GM23248 (cell line): ENCODE measurements around the gene SPA17. TPM values are rescaled to one million over a fixed set of nuclear protein-coding genes. Genes with fewer than 3 reads are reported as not detected.

ENCODE experiments used
- DNase-seq: peaks from one replicate; pipeline ENCODE4 v3.0.0-alpha.2; 2015
- H2AFZ ChIP-seq: fragments of 200-600 bp; sonication (generic); 2 replicates; pipeline ENCODE4 v1.6.1; 2016; ENCODE audit warnings: antibody characterized with exemption
- H3F3A ChIP-seq: fragments of 200-600 bp; sonication (generic); 2 replicates; pipeline ENCODE4 v1.6.1; 2016; ENCODE audit warnings: mild to moderate bottlenecking, antibody characterized with exemption, mixed run types; ENCODE audit not compliant: insufficient read depth
- H3K27ac ChIP-seq: fragments of 200-600 bp; sonication (generic); 2 replicates; pipeline ENCODE4 v1.5.1; 2016; ENCODE audit warnings: mild to moderate bottlenecking
- H3K27me3 ChIP-seq: fragments of 200-600 bp; sonication (generic); replicated peaks from 2 replicates; pipeline ENCODE4 v1.6.1; 2016; ENCODE audit warnings: mild to moderate bottlenecking; ENCODE audit not compliant: insufficient read depth
- H3K36me3 ChIP-seq: fragments of 200-600 bp; sonication (generic); 2 replicates; pipeline ENCODE4 v1.6.1; 2016; ENCODE audit warnings: low read depth, mild to moderate bottlenecking
- H3K4me1 ChIP-seq: fragments of 200-600 bp; sonication (generic); 2 replicates; pipeline ENCODE4 v1.6.1; 2016; ENCODE audit warnings: mild to moderate bottlenecking; ENCODE audit not compliant: insufficient read depth
- H3K4me2 ChIP-seq: fragments of 200-600 bp; sonication (generic); one replicate; pipeline ENCODE4 v1.6.1; 2016; ENCODE audit warnings: mild to moderate bottlenecking; ENCODE audit not compliant: unreplicated experiment
- H3K4me3 ChIP-seq: fragments of 200-600 bp; sonication (generic); 2 replicates; pipeline ENCODE4 v1.5.1; 2016; ENCODE audit warnings: mild to moderate bottlenecking
- H3K79me2 ChIP-seq: fragments of 200-600 bp; sonication (generic); 2 replicates; pipeline ENCODE4 v1.6.1; 2016; ENCODE audit warnings: mild to moderate bottlenecking; ENCODE audit not compliant: insufficient read depth
- H3K9ac ChIP-seq: fragments of 200-600 bp; sonication (generic); 2 replicates; pipeline ENCODE4 v1.6.1; 2016; ENCODE audit warnings: mild to moderate bottlenecking
- H3K9me2 ChIP-seq: fragments of 200-600 bp; sonication (generic); 2 replicates; pipeline ENCODE4 v1.6.1; 2016; ENCODE audit warnings: mixed run types, mild to moderate bottlenecking, moderate library complexity; ENCODE audit not compliant: insufficient read depth
- H3K9me3 ChIP-seq: fragments of 200-600 bp; sonication (generic); one replicate; pipeline ENCODE4 v1.6.1; 2017; ENCODE audit warnings: low read depth
- H4K20me1 ChIP-seq: fragments of 200-600 bp; sonication (generic); 2 replicates; pipeline ENCODE4 v1.6.0; 2016; ENCODE audit not compliant: insufficient read depth
- EZH2 ChIP-seq: fragments of 200-600 bp; sonication (generic); IDR thresholded peaks from 2 replicates; pipeline ENCODE4 v1.6.1; 2018; ENCODE audit warnings: antibody characterized with exemption, mild to moderate bottlenecking; ENCODE audit not compliant: insufficient read depth, poor library complexity, severe bottlenecking
- EZH2phosphoT487 ChIP-seq: fragments of 200-600 bp; sonication (generic); IDR thresholded peaks from 2 replicates; pipeline ENCODE4 v1.6.1; 2018; ENCODE audit warnings: antibody characterized with exemption, moderate library complexity, mild to moderate bottlenecking, low read depth; ENCODE audit not compliant: insufficient read depth
- WGBS, 2 experiments: methylation state at CpG; one replicate each; pipeline ENCODE4 v1.1.6; 2015 to 2017; ENCODE audit warnings: low lambda C conversion rate in 2 of 2, low coverage in 1 of 2; ENCODE audit errors: missing lambda C conversion rate in 2 of 2; 5-methylcytosine and 5-hydroxymethylcytosine counted together
- in situ Hi-C: fragments of 300-500 bp; cut with MboI; formaldehyde crosslinking; loops from 2 replicates; pipeline ENCODE4 v1.15.0; 2020
- polyA plus RNA-seq: library from polyadenylated mRNA; unstranded; fragments of >200 nt; fragmentation: Nextera tagmentation; extraction: Ambion mirVana; gene quantifications from 2 replicates; pipeline ENCODE4 v1.2.1, GENCODE V29; 2016
- total RNA-seq: library from RNA; depleted of rRNA; stranded (reverse); fragments of >200 nt; shearing (Covaris generic); gene quantifications from 2 replicates; pipeline ENCODE4 v1.2.3, GENCODE V29; 2014; rRNA removed

Gene SPA17
- total RNA-seq = 4.9 and 6.5 TPM in 2 replicates
- 12.4 and 14.0 TPM in 2 replicates for polyA plus RNA-seq

GRCh38 chr11:124673333-124674167 is at the start of gene SPA17, which contains the start of gene SIAE:
Gene SPA17 (plus strand): TSS chr11:124673904. CDS start chr11:124675265, 1,361 bp downstream.
Gene SIAE (minus strand): TSS chr11:124673739. CDS start chr11:124673708, 31 bp downstream.
- Histone ChIP-seq H2AFZ (peak within 1 kb of the TSS; percentile 93), H3K79me2 (no peaks in the 10 kb centered on the region), H3K36me3 (no peaks in the 10 kb centered on the region), H3K9me3 (no peaks in the 10 kb centered on the region), H3K9me2 (no peaks in the 10 kb centered on the region), H3K4me1 (peaks cover 18% of the 10 kb centered on the region), H3F3A (no peaks in the 10 kb centered on the region), H3K9ac (peak within 1 kb of the TSS; percentile 89), H3K4me3 (peak within 1 kb of the TSS; percentile 89), H3K27ac (peak within 1 kb of the TSS; percentile 69), H4K20me1 (no peaks in the 10 kb centered on the region), H3K27me3 (no peaks in the 10 kb centered on the region), H3K4me2 (peak within 1 kb of the TSS; percentile 93)
- peak; percentile 97 for DNase-seq
- TF ChIP-seq EZH2phosphoT487 = no peak
- no peak for TF ChIP-seq EZH2
- in situ Hi-C loops = loop anchor here (10.0 kb wide), 1 partner anchor 91 kb away; the partner anchor contains the start of gene ESAM
- WGBS, 2 experiments = 1 to 2% methylated on average over 50 to 58 of the region's 58 CpGs

GRCh38 chr11:124625504-124626168 is 48.1 kb upstream of the SPA17 start:
- TF ChIP-seq EZH2 (no peak), EZH2phosphoT487 (no peak)
- Histone ChIP-seq H3K27me3 (no peaks in the 10 kb centered on the region), H4K20me1 (no peaks in the 10 kb centered on the region), H3F3A (peaks cover 22% of the 10 kb centered on the region), H3K4me2 (no peak overlapping the region), H3K4me3 (no peak overlapping the region), H3K9ac (no peak overlapping the region), H3K36me3 (peaks cover 43% of the 10 kb centered on the region), H3K79me2 (peaks cover 49% of the 10 kb centered on the region), H3K9me3 (no peaks in the 10 kb centered on the region), H3K9me2 (no peaks in the 10 kb centered on the region), H3K27ac (no peak overlapping the region), H2AFZ (no peak overlapping the region), H3K4me1 (peaks cover 13% of the 10 kb centered on the region)
- no peak for DNase-seq
- WGBS, 2 experiments = 96% methylated on average over 3 of the region's 3 CpGs
- in situ Hi-C loops = no loop called here

DNA sequence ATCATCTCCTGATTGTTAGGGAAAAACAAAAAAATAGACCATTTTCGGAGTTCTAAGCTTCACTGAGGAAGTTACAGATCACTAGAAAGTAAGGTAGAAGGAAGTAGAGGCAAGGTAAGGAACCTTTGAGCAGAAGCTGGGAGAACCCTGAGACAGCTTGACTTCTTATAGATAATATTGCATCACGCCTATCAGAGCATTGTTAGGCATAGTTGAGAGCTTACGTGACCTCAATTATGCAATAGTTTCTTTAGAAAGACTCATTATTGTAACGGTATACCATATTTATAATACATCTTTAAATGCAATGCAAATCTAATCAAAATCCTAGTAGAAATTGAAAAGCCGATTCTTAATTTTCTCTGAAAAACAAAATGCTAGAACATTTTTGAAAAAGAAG is 46.2 kb upstream of the SPA17 start:
- Histone ChIP-seq H4K20me1 (no peaks in the 10 kb centered on the region), H3K9ac (no peak overlapping the region), H3K9me3 (no peaks in the 10 kb centered on the region), H3K4me2 (no peak overlapping the region), H3K9me2 (no peaks in the 10 kb centered on the region), H3K4me1 (peaks cover 13% of the 10 kb centered on the region), H3K79me2 (peaks cover 49% of the 10 kb centered on the region), H3K27me3 (no peaks in the 10 kb centered on the region), H3K36me3 (peaks cover 60% of the 10 kb centered on the region), H3K27ac (no peak overlapping the region), H3K4me3 (no peak overlapping the region), H2AFZ (no peak overlapping the region), H3F3A (peaks cover 13% of the 10 kb centered on the region)
- no peak for DNase-seq
- TF ChIP-seq EZH2phosphoT487 (no peak), EZH2 (no peak)
- in situ Hi-C loops = no loop called here
- WGBS, 2 experiments = 97% methylated on average over 5 of the region's 5 CpGs

DNA sequence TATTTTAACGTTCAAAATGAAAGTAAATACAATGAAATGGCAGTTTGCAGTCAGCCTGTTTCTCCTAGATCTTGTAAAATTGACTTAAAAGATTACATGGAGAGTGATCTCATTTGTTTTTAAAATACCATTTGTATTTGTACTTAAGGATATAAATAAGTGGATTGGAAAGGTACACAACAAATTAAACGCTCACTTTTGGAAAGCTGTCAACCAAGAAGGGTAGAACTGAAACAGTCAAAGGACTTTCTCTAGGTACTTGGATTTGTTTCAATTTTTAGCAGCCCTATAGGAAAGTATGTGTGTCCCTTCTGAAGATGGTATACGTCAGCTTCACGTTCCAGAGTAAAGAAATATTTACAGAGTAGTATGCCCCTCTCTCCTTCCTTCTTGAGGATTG is 43.7 kb upstream of the SPA17 start:
- Histone ChIP-seq H3F3A (no peaks in the 10 kb centered on the region), H3K79me2 (peaks cover 31% of the 10 kb centered on the region), H2AFZ (no peak overlapping the region), H3K9ac (no peak overlapping the region), H3K36me3 (peaks cover 81% of the 10 kb centered on the region), H3K4me3 (no peak overlapping the region), H3K9me2 (no peaks in the 10 kb centered on the region), H3K9me3 (no peaks in the 10 kb centered on the region), H3K4me2 (no peak overlapping the region), H3K27me3 (no peaks in the 10 kb centered on the region), H3K27ac (no peak overlapping the region), H4K20me1 (no peaks in the 10 kb centered on the region), H3K4me1 (peaks cover 1% of the 10 kb centered on the region)
- 97 to 98% methylated on average over 4 of the region's 4 CpGs for WGBS, 2 experiments
- TF ChIP-seq EZH2 = no peak
- no peak for TF ChIP-seq EZH2phosphoT487
- in situ Hi-C loops = no loop called here
- no peak for DNase-seq
